NB4 (cell line): ENCODE measurements around the gene METTL27.
"Not testable (repeated sequence)": the region's sequence is repeated elsewhere in the genome, so short reads cannot be mapped to it uniquely, and the experiment has no call there.

Experiments
- DNase-seq: peaks from one replicate; pipeline ENCODE4 v3.0.0; 2010; ENCODE audit warnings: low read depth
- H3K4me3 ChIP-seq: one replicate; pipeline ENCODE4 v1.5.1; 2011; ENCODE audit warnings: mild to moderate bottlenecking, low read depth, low read length, moderate library complexity
- MYC ChIP-seq: IDR thresholded peaks from 2 replicates; pipeline ENCODE4 v1.6.1; 2011; ENCODE audit warnings: low read depth, low read length
- POLR2A ChIP-seq: IDR thresholded peaks from 2 replicates; pipeline ENCODE4 v1.6.1; 2011; ENCODE audit warnings: mild to moderate bottlenecking; ENCODE audit not compliant: insufficient read length; ENCODE audit errors: extremely low read depth
- TF ChIP-seq, protein P1 (sequence below): IDR thresholded peaks from one replicate; pipeline ENCODE4 v1.5.1; 2012; ENCODE audit warnings: low read depth, low read length
- TF ChIP-seq, protein P2 (sequence below): IDR thresholded peaks from 2 replicates; pipeline ENCODE4 v1.6.1; 2011; ENCODE audit warnings: low read depth, low read length

The METTL27 gene

DNA sequence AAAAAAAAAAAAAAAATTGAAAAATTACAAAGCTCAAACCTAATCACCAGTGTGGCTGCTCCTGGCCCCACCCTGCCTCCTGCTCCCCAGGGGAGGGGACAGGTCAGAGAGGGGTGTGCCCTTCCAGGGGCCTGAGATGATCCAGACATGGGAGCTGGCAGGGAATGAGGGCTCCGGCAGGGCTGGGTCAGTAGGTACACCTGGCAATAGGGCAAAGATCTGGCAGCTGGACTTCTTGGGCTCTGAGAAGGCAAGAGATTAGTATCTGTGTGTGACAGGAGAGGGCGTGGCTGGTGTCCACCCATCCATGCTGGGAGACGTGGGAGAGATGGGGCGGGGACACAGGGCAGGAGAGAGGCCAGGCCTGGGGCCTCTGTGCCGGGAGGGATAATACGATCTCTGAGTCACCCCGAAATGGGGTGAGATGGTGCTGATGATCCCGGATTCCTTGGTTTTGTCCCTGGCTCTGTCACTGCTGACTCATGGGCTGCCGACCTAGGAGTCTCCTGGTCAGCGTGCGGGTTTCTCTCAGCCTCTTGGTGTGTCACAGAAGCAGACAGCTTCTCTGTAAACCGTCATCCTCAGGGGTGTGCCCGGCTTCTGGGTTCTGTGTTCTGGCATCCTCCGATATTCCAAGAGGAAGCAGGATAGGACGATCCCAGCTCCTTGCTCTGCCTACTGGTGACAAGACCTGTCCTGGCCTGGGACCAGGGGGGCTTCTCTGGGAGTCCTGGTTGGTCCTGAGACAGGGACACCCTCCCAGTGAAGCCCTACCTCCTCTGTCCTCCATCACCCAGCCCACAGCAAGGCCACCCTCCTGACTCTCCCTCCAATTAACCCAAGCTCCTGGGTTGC is 19.8 kb downstream of the METTL27 start:
- DNase-seq: no peak
- TF ChIP-seq, protein P1, sequence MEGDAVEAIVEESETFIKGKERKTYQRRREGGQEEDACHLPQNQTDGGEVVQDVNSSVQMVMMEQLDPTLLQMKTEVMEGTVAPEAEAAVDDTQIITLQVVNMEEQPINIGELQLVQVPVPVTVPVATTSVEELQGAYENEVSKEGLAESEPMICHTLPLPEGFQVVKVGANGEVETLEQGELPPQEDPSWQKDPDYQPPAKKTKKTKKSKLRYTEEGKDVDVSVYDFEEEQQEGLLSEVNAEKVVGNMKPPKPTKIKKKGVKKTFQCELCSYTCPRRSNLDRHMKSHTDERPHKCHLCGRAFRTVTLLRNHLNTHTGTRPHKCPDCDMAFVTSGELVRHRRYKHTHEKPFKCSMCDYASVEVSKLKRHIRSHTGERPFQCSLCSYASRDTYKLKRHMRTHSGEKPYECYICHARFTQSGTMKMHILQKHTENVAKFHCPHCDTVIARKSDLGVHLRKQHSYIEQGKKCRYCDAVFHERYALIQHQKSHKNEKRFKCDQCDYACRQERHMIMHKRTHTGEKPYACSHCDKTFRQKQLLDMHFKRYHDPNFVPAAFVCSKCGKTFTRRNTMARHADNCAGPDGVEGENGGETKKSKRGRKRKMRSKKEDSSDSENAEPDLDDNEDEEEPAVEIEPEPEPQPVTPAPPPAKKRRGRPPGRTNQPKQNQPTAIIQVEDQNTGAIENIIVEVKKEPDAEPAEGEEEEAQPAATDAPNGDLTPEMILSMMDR: no peak
- TF ChIP-seq POLR2A: no peak
- TF ChIP-seq MYC: no peak
- TF ChIP-seq, protein P2, sequence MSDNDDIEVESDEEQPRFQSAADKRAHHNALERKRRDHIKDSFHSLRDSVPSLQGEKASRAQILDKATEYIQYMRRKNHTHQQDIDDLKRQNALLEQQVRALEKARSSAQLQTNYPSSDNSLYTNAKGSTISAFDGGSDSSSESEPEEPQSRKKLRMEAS: no peak
- no peak overlapping the region for H3K4me3 ChIP-seq

GRCh38 chr7:73821597-73822285 is 20.6 kb downstream of the METTL27 start:
- H3K4me3 ChIP-seq, DNase-seq: not testable (repeated sequence)

GRCh38 chr7:73820013-73820412 is 22.3 kb downstream of the METTL27 start:
- DNase-seq: no peak
- TF ChIP-seq, protein P2: no peak
- TF ChIP-seq MYC (no peak), POLR2A (no peak)
- TF ChIP-seq, protein P1: no peak
- no peak overlapping the region for H3K4me3 ChIP-seq

- H3K4me3 ChIP-seq: no peak overlapping the region
- TF ChIP-seq, protein P2: no peak
- TF ChIP-seq POLR2A (no peak), MYC (no peak)
- TF ChIP-seq, protein P1: no peak
- no peak for DNase-seq
Measured at GRCh38 chr7:73817121-73817520, 25.2 kb downstream of the METTL27 start.

GRCh38 chr7:73815436-73815835 is 26.9 kb downstream of the METTL27 start:
- no peak overlapping the region for H3K4me3 ChIP-seq
- DNase-seq: no peak
- TF ChIP-seq MYC (no peak), POLR2A (no peak)
- TF ChIP-seq, protein P2: no peak
- TF ChIP-seq, protein P1: no peak

DNA sequence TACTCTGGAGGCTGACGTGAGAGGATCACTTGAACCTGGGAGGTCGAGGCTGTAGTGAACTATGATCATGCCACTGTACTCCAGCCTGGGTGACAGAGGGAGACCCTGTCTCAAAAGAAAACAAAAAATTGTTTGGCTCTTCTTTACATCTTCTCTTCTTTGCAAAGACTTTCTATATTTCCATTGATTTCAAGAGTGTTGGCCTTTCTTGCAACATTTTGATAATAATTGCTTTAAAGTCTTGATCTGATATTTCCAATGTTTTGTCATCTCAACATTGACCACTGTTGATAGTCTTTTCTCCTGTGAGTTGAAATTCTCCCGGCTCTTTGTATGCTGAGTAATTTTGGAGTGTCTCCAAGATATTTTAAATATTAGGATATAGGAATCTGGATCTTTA is 29.3 kb downstream of the METTL27 start:
- H3K4me3 ChIP-seq: no peak overlapping the region
- TF ChIP-seq MYC (no peak), POLR2A (no peak)
- TF ChIP-seq, protein P2: no peak
- TF ChIP-seq, protein P1: no peak
- no peak for DNase-seq
